Transverse colon (tissue), 4 donors: ENCODE measurements around the gene CCDC32. TPM values are rescaled to one million over a fixed set of nuclear protein-coding genes. Genes with fewer than 3 reads are reported as not detected.

ENCODE experiments used
- DNase-seq: peaks from one replicate; pipeline ENCODE4 v3.0.0-alpha.2; 2019
- H3K27ac ChIP-seq, 4 donors: fragments of 200-600 bp; sonication (generic); 2 replicates each; pipeline ENCODE4 v1.5.1; 2016 to 2018; ENCODE audit warnings: inconsistent platforms in 4 of 4
- H3K27me3 ChIP-seq: fragments of 200-600 bp; sonication (generic); 2 replicates; pipeline ENCODE4 v1.5.1; 2017; ENCODE audit warnings: inconsistent platforms
- H3K36me3 ChIP-seq, 4 donors: fragments of 200-600 bp; sonication (generic); 2 replicates each; pipeline ENCODE4 v1.5.1; 2017 to 2019; ENCODE audit warnings: inconsistent platforms in 4 of 4
- H3K4me1 ChIP-seq, 4 donors: fragments of 200-600 bp; sonication (generic); 2 replicates each; pipeline ENCODE4 v1.5.1; 2017 to 2020; ENCODE audit warnings: inconsistent platforms in 4 of 4
- H3K4me3 ChIP-seq, 4 donors: fragments of 200-600 bp; sonication (generic); 1 replicate in 1 of 4; 2 replicates in 3 of 4; pipeline versions ENCODE4 v1.5.1 to v1.6.1; 2017 to 2019; ENCODE audit warnings: inconsistent platforms in 4 of 4
- H3K9me3 ChIP-seq, 2 donors: fragments of 200-600 bp; sonication (generic); 2 replicates each; pipeline ENCODE4 v1.5.1; 2017 to 2019; ENCODE audit warnings: inconsistent platforms in 2 of 2
- EP300 ChIP-seq: sonication (generic); formaldehyde crosslinking; IDR thresholded peaks from one replicate; pipeline ENCODE4 v1.6.1; 2017; ENCODE audit warnings: antibody characterized with exemption, low read depth
- POLR2A ChIP-seq: fragments of 450-650 bp; IDR thresholded peaks from one replicate; pipeline ENCODE4 v1.6.1; 2016; ENCODE audit warnings: antibody characterized with exemption, mild to moderate bottlenecking, moderate library complexity
- POLR2AphosphoS5 ChIP-seq, 3 donors: sonication (generic); formaldehyde crosslinking; IDR thresholded peaks; one replicate each; pipeline ENCODE4 v1.6.1; 2016; ENCODE audit warnings: antibody characterized with exemption in 3 of 3
- WGBS, 2 donors: methylation state at CpG; one replicate each; pipeline ENCODE4 v1.1.5; 2018; ENCODE audit warnings: low coverage in 1 of 2; 5-methylcytosine and 5-hydroxymethylcytosine counted together
- in situ Hi-C, 4 donors: fragments of 200-750 bp; cut with MboI; loops; one replicate each; pipeline versions ENCODE4 v1.15.0 to v1.15.1; 2017; ENCODE audit warnings: low sequenced_read_pairs in 3 of 4, low pct_ligation_motif_present in 1 of 4, low pct_unique_long_range_greater_than_20kb in 1 of 4
- intact Hi-C: fragments of 100-400 bp; cut with DNase I; formaldehyde crosslinking; loops from one replicate; pipeline ENCODE4 v1.15.1; 2023; ENCODE audit warnings: low total_unique reads
- total RNA-seq, 4 donors: library from RNA; depleted of rRNA; stranded (reverse); fragments of >200 nt; gene quantifications; one replicate each; pipeline ENCODE4 v1.1.0, GENCODE V29; 2016
- TF ChIP-seq, protein P1 (sequence below), 5 experiments: fragments of 200-600 bp in 3 of 5; fragments of 450-650 bp in 2 of 5; sonication (generic) in 3 of 5; IDR thresholded peaks; 1 replicate in 2 of 5; 2 replicates in 3 of 5; pipeline ENCODE4 v1.5.1; 2016 to 2017; ENCODE audit warnings: antibody characterized with exemption in 5 of 5, inconsistent platforms in 3 of 5, mild to moderate bottlenecking in 2 of 5, moderate library complexity in 1 of 5

The CCDC32 gene
- total RNA-seq, 4 donors from 2014 or later: 31.0 to 53.1 (median 41.1) TPM

DNA sequence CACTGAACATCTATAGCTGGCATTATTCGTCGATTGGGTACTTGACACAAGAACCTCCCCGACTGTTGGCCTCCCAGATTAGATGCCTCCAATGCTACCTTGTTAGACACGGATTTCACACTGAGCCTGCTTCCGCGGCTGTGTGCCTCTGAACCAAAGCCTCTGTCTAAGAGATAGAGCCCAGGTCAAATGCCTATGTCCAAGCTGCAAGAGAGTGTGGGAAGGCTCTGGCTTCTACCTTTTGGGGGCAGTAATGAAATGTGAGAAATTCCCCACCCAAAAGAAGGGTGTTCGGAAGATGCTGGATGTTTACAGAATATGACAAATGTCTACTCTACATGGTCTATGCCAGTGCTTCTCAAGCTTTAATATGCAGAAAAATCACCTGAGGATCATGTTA lies 2.3 kb upstream of the CCDC32 start:
- no peak for DNase-seq
- in situ Hi-C loops (no loop called here), intact Hi-C loops (no loop called here)
- Histone ChIP-seq H3K4me3 (no peak overlapping the region), H3K9me3 (no peaks in the 10 kb centered on the region), H3K36me3 (no peaks in the 10 kb centered on the region), H3K27ac (no peak overlapping the region), H3K27me3 (no peaks in the 10 kb centered on the region), H3K4me1 (peaks cover 17 to 34% (median 24%) of the 10 kb centered on the region in 4 donors)
- TF ChIP-seq EP300 (no peak), POLR2AphosphoS5 (IDR thresholded peaks at IDR 0.05) (no peak), POLR2A (no peak)
- TF ChIP-seq, protein P1, sequence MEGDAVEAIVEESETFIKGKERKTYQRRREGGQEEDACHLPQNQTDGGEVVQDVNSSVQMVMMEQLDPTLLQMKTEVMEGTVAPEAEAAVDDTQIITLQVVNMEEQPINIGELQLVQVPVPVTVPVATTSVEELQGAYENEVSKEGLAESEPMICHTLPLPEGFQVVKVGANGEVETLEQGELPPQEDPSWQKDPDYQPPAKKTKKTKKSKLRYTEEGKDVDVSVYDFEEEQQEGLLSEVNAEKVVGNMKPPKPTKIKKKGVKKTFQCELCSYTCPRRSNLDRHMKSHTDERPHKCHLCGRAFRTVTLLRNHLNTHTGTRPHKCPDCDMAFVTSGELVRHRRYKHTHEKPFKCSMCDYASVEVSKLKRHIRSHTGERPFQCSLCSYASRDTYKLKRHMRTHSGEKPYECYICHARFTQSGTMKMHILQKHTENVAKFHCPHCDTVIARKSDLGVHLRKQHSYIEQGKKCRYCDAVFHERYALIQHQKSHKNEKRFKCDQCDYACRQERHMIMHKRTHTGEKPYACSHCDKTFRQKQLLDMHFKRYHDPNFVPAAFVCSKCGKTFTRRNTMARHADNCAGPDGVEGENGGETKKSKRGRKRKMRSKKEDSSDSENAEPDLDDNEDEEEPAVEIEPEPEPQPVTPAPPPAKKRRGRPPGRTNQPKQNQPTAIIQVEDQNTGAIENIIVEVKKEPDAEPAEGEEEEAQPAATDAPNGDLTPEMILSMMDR (IDR thresholded peaks at IDR 0.05): no peak
- 47% methylated on average over 7 of the region's 7 CpGs; no CpG with 5 or more reads in 1 of the 2 donors for WGBS, 2 donors

DNA sequence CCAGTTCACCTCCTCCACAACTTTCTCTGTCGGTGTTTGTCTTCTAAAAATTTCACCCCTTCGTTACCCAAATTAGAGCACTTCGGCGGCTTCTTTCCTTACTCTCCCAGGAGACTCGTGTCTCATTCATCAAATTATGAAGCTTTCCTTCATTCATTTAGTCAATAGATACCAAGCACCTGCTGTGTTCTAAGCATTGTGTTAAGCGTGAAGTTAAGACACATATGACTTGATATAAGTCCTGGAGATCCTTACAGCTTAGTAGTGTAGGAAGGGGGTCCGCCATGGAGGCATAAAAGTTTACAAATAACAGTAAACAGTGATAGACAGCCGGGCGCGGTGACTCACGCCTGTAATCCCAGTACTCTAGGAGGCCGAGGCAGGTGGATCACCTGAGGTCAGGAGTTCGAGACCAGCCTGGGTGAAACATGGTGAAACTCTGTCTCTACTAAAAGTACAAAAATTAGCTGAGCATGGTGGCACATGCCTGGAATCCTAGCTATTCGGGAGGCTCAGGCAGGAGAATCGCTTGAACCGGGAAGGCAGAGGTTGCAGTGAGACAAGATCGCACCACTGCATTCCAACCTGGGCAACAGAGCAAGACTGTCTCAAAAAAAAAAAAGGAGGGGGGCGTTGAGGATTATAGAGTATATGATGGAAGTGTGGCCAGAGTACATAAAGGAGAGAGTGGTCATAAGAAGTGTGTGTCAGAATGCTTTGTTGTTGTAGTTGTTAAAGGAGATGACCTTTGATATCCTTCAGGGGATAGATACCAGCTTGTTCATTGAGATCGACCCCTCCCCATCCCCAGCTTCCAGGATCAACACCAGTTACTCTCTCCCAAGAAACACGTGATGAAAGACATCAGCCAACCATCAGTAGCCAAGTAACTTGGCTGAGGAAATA lies 744 bp upstream of the CCDC32 start:
- WGBS, 2 donors: 15 to 31% methylated on average over 6 to 19 of the region's 20 CpGs
- TF ChIP-seq POLR2AphosphoS5 (IDR thresholded peaks at IDR 0.05) (no peak), EP300 (no peak), POLR2A (no peak)
- TF ChIP-seq, protein P1 (IDR thresholded peaks at IDR 0.05): no peak
- Histone ChIP-seq H3K4me3 (peak overlapping the region; percentile 14 to 82 (median 76)), H3K4me1 (peaks cover 16 to 31% (median 21%) of the 10 kb centered on the region in 4 donors), H3K27me3 (no peaks in the 10 kb centered on the region), H3K27ac (peak overlapping the region; percentile 93 to 95 (median 94)), H3K36me3 (peaks cover 0 to 3% (median 0%) of the 10 kb centered on the region in 4 donors), H3K9me3 (no peaks in the 10 kb centered on the region)
- intact Hi-C loops: no loop called here
- no peak for DNase-seq
- in situ Hi-C loops: no loop called here

DNA sequence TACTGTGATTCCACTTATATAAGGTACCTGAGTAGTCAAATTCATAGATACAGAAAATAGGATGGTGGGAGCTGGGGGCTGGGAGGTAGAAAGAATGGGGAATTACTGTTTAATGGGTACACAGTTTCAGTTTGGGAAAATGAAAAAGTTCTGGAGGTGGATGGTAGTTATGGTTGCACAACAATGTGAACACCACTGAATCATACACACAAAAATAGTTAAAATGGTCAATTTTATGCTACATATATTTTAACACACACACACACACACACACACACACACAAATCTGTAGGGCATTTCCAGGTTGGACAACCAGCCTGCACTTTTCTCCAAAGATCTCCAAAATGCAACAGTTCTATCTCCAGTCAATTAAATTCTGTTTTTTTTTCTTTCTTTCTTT lies 1.4 kb downstream of the CCDC32 start:
- Histone ChIP-seq H3K27ac (no peak overlapping the region), H3K36me3 (peaks cover 0 to 6% (median 0%) of the 10 kb centered on the region in 4 donors), H3K4me1 (peaks cover 4 to 24% (median 12%) of the 10 kb centered on the region in 4 donors), H3K4me3 (no peak overlapping the region), H3K9me3 (no peaks in the 10 kb centered on the region), H3K27me3 (no peaks in the 10 kb centered on the region)
- TF ChIP-seq POLR2AphosphoS5 (IDR thresholded peaks at IDR 0.05): no peak
- TF ChIP-seq POLR2A: no peak
- no peak for TF ChIP-seq EP300
- TF ChIP-seq, protein P1 (IDR thresholded peaks at IDR 0.05): no peak
- no peak for DNase-seq
- in situ Hi-C loops: no loop called here
- intact Hi-C loops: no loop called here

- Histone ChIP-seq H3K4me3 (no peak overlapping the region), H3K36me3 (peaks cover 0 to 6% (median 0%) of the 10 kb centered on the region in 4 donors), H3K27me3 (no peaks in the 10 kb centered on the region), H3K9me3 (no peaks in the 10 kb centered on the region), H3K27ac (no peak overlapping the region), H3K4me1 (peaks cover 3 to 22% (median 12%) of the 10 kb centered on the region in 4 donors)
- no peak for DNase-seq
- WGBS, 2 donors: 71 to 80% methylated on average over 1 to 2 of the region's 2 CpGs
- in situ Hi-C loops: no loop called here
- intact Hi-C loops: no loop called here
- TF ChIP-seq POLR2A (no peak), EP300 (no peak), POLR2AphosphoS5 (IDR thresholded peaks at IDR 0.05) (no peak)
These were observed 2.2 kb downstream of the CCDC32 start for GRCh38 chr15:40562691-40563090.
